Endometrial microvascular endothelial cells (primary cell): ENCODE measurements around the gene LRRC45. TPM values are rescaled to one million over a fixed set of nuclear protein-coding genes. Genes with fewer than 3 reads are reported as not detected.

Experiments used
- in situ Hi-C: cut with HindIII; loops from 2 replicates; pipeline ENCODE4 v1.10.0; 2017; ENCODE audit warnings: low sequenced_read_pairs, low pct_unique_long_range_greater_than_20kb; ENCODE audit errors: inconsistent ontology term
- total RNA-seq: library from RNA; depleted of rRNA; stranded (reverse); fragments of >200 nt; gene quantifications from one replicate; pipeline ENCODE4 v1.2.3, GENCODE V29; 2015; ENCODE audit errors: inconsistent ontology term

LRRC45 gene
- total RNA-seq, 1 donor from 2014 or later, result 23.0 TPM

DNA sequence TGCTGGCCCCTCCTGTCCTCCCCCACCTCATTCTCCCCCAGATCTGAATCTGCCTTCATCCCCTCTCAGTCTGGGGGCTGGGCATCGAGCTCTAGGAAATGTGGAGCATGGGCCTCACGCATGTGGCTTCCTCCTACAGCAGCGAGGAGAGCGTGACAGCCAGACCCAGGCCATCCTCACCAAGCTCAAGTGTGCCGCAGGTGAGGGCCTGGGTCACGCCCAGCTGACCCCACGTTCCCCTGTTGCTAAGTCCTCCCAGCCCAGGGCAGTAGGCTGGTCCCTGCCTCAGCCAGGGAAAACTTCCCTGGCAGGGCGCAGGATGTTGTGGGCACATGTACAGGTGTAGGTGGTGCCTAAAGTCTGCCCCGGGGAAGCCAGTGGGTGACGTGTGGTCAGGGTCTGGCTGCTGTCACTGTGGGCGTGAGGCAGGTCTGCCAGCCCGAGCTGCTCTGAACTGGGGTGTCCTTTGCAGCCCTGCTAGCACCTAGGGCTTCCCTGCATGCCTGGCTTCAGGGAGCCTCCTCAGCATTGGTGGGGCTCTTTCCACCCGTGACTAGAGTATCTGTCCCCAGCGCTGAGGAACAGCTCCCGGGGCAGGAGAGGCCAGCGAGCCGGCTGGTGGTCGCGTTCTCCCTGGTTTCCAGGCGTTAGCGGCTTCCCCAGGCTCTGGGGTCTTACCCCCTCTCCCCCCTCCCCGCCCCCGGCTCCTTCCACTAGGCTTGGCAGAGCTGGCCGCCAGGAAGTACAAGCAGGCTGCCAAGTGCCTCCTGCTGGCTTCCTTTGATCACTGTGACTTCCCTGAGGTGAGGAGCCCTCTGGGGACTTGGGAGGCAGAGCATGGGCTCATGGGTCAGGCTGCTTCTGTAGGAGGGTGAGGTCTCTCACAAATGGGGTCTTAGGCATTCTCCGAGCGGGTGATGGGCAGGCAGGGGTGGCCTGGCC lies 32.2 kb downstream of the LRRC45 start:
- in situ Hi-C loops, result no loop called here

- in situ Hi-C loops, result no loop called here
Observed at GRCh38 chr17:82055965-82056728, 33.0 kb downstream of the LRRC45 start.

DNA sequence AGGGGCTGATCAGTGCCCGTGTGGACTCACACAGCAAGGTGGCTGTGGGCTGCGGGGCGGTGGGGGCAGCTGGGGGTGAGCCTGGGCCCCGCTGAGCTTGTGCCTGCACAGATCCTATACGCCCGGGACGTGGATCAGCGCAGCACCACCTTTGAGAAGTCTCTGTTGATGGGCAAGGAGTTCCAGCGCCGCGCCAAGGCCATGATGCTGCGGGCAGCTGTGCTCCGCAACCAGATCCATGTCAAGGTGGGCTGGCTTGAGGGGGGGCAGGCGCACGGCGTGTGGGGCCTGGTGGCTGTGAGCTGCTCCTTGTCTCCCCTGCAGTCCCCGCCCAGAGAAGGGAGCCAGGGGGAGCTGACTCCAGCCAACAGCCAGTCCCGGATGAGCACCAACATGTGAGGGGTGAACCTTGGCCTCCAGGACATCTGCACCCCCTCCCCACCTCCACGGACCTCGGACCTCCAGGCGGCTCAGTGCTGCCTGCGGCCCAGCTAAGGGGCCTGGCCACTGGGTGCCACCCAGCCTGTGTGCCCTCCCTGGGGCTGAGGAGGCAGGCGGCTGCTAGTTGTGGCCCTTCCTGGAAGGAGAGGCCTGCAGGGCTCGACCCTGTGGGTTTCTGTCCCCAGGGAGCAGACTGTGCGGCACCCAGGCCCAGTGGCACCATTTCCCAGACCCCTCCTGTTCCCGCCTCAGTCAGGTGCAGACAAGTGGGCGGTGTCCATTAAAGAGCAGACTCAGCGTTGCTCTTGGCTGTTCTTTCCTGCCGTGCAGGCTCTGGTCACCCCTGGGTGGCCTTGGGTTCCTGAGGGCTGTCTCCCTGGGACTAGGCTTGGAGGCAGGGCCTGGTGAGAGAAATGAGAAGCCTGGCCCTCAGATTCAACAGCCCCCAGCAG lies 33.9 kb downstream of the LRRC45 start:
- in situ Hi-C loops, result no loop called here

DNA sequence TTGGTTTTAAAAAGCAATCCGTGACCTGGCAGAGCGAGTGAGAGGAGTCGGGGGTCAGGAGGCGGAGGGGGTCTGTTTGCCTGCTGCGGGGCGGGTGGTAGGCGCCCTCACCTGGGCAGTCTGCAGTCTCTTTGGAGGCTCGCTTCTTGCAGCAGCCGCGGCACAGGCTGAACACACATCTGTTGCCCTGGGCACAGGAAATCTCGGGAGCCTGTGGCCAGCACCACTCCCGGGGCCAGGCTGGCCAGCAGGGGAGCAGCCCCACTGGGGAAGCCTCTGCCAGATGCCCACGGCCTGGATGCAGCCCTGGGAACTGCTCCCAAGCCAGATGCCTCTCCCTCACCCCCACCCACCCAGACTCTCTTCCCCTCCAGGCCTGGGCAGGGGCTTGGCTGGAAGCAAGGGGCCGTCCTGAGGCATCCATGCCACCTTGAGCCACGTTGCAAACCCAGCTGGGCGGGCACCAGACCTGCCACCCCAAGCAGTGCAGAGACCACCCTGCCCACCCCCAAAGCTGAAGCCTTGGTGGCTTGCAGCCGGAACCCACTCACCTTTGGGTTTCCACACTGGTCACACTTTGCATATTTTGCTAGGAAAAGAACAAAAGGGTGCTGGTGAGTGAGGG lies 35.2 kb downstream of the LRRC45 start:
- in situ Hi-C loops, result no loop called here

GRCh38 chr17:82058855-82059249 lies 35.7 kb downstream of the LRRC45 start:
- in situ Hi-C loops, result no loop called here

GRCh38 chr17:82059272-82060000 lies 36.3 kb downstream of the LRRC45 start:
- in situ Hi-C loops, result no loop called here

- in situ Hi-C loops, result no loop called here
Observed at GRCh38 chr17:82060001-82060380, 36.9 kb downstream of the LRRC45 start.

DNA sequence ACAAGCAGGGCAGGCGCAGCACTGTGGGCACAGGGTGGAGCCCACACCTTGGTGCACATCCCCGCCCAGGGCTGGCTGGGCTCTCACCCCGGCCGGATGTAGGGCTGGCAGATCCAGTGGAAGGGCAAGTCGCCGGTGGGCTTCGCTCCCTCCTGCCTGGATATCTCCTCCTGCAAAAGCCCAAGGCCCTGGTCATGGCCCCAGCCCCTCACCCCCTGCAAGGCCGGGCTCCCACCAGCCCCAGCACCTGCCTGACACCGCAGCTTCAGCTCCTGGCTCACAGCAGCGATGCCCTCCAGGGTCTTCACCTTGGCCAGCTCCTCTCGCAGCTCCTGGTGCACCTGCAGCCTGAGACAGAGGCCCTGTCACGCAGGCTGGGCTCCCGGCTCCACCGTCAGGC lies 37.5 kb downstream of the LRRC45 start:
- in situ Hi-C loops, result no loop called here

DNA sequence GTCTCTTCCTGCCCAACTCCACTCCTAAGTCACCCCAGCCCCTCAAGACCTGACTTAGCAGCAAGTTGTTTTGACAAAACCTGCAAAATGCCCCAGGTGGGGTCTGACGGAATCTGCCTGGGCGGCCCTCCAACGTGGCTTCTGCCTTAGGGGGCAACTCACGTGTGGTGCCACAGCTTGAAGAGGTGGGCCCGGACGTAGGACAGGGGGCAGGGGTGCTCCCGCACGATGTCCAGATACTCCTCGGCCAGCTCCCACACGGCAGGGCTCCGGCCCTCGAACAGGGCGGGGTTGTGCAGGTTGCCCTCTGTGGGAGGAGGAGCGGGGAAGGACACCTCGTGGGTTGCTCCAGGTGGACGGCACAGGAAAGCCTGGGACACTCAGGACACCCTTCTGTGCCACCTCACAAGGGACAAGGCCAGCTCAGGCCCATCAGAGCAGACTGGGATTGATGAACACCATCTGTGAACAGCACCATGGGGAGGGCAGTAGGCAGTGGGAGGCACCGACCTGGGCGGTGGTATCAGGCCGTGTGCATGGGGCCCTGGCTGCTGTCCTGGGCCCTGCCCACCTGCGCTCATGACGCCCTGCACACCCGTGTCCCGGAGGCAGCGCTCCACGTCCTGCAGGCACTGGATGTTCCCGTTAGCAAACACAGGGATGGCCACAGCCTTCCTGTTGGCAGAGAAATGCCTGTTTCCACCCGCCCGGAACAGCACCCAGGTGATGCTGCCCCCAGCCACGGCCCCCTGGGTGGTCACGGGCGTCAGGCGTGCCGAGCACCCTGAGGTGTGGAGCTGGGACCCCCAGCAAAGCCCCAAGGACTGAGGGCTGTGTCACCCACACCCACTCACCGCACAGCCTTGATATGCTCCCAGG lies 38.2 kb downstream of the LRRC45 start:
- in situ Hi-C loops, result no loop called here

DNA sequence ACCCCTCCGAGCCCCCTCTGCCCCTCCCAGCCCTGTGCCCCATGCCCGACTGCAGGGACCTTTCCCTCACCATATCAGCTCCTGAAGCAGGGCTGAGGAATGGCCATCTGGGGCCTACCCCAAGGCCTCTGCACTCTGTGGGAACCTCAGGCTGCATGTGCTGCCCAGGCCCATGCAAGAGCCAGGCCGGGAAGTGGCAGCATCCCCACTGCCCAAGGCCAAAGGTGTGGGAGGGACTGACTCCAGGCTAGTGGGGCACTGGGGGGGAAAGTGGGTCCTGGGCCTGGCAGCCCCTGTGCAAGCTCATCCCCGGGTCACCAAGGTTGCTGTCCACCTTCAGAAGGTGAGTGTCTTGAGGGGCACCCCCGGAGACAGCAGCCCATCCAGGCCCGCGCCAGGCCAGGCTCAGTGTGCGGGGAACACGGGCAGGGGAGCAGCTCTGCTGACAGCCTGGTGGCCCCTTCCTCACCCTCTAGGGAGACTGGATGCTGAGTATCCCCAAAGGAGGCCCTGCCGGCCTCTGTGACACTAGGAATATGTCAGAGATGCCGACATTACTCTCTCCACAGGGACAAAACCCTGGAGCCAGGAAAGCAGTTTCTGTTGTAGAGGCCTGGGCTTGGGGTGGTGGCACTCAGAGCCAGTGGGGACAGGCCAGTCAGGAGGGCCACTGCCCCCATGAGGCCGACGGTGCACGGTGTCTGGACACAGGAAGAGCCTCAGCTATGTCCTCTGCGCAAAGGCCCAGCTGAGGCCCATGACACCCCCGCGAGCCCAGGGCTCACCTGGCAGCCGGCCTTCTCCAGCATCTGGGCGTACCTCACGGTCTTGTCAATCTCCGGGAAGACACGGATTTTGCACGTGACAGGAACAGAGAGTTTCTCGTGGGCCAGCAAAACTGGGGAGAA lies 39.2 kb downstream of the LRRC45 start:
- in situ Hi-C loops, result no loop called here

DNA sequence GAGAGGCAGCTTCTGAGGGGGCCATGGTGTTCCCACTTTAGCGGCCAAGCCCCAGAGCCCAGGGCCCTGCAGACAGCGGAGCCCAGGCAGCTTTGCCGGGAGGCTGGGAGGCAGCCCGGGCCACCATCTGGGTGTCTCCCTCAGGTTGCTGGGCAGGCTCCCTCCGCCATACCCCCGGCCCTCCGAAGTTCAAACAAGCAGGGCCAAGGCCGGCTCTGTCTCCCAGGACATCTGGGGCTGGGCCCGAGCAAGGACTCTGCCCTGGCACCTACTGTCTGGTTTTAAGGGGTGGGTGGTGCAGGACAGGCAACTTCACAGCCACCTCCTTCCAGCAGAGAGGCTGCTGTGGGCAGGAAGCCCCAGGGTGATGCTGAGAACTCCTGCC lies 39.9 kb downstream of the LRRC45 start:
- in situ Hi-C loops, result no loop called here

GRCh38 chr17:82063424-82064415 lies 40.6 kb downstream of the LRRC45 start:
- in situ Hi-C loops, result no loop called here

GRCh38 chr17:82064433-82065192 lies 41.5 kb downstream of the LRRC45 start:
- in situ Hi-C loops, result no loop called here

- in situ Hi-C loops, result no loop called here
Observed at GRCh38 chr17:82065193-82065637, 42.1 kb downstream of the LRRC45 start.
